Thyroid gland (tissue), 4 donors: ENCODE measurements around the gene ATF3.

Source experiments
- CTCF ChIP-seq, 6 experiments: fragments of 200-600 bp in 3 of 6; fragments of 450-650 bp in 3 of 6; sonication (generic) in 3 of 6; IDR thresholded peaks; one replicate each; pipeline ENCODE4 v1.5.1; 2016 to 2019; ENCODE audit warnings: antibody characterized with exemption in 6 of 6, mild to moderate bottlenecking in 2 of 6, inconsistent platforms in 1 of 6, moderate library complexity in 1 of 6
- POLR2A ChIP-seq, 2 donors: fragments of 450-650 bp; IDR thresholded peaks; one replicate each; pipeline ENCODE4 v1.6.1; 2017; ENCODE audit warnings: antibody characterized with exemption in 2 of 2, mild to moderate bottlenecking in 2 of 2, moderate library complexity in 1 of 2

- TF ChIP-seq CTCF (IDR thresholded peaks at IDR 0.05) (no peak), POLR2A (IDR thresholded peaks at IDR 0.05) (no peak)
Observed at GRCh38 chr1:212645546-212646543, 37.3 kb downstream of the ATF3 start.
